ENCODE results near the gene SH3BP5L.

The SH3BP5L gene

GRCh38 chr1:248861616-248862015 lies 35.9 kb upstream of the SH3BP5L start:
- no peak for DNase-seq (ENCODE audit: low spot score)
- H3K23ac ChIP-seq (ENCODE audit: low read depth, low read length, poor library complexity) = no peak overlapping the region
- H3K36me3 ChIP-seq (replicated peaks in 1 of 2; ENCODE audit: control insufficient read depth in 2 of 2, insufficient read depth in 2 of 2, low read length in 2 of 2) = no peaks in the 10 kb centered on the region
- H3K9ac ChIP-seq (ENCODE audit: low read depth, low read length, poor library complexity) = no peak overlapping the region
- no peak overlapping the region for H3K14ac ChIP-seq (ENCODE audit: low read length)
- H4K8ac ChIP-seq (ENCODE audit: low read depth, low read length) = no peak overlapping the region
- H3K9me3 ChIP-seq (replicated peaks in 1 of 2; ENCODE audit: control insufficient read depth in 2 of 2, insufficient read depth in 1 of 2, low read depth in 1 of 2, low read length in 2 of 2) = no peaks in the 10 kb centered on the region
- no peak overlapping the region for H3K4ac ChIP-seq (ENCODE audit: low read length)
- H2BK12ac ChIP-seq (ENCODE audit: low read length) = no peak overlapping the region
- H3K79me1 ChIP-seq (ENCODE audit: low read depth, low read length) = peaks cover 10% of the 10 kb centered on the region
- no peak overlapping the region for H2BK5ac ChIP-seq (ENCODE audit: low read length)
- no peak overlapping the region for H3K4me2 ChIP-seq (ENCODE audit: insufficient read depth, low read length, poor library complexity, severe bottlenecking)
- no peak overlapping the region for H3K4me3 ChIP-seq (ENCODE audit: low read length in 2 of 2)
- H2AK5ac ChIP-seq (ENCODE audit: low read depth, low read length) = no peak overlapping the region
- WGBS, 2 donors (ENCODE audit: extremely low coverage in 2 of 2, insufficient read length in 2 of 2, insufficient replicate concordance in 1 of 2) = no CpG with 5 or more reads among the region's 2 CpGs
- H3K18ac ChIP-seq (ENCODE audit: low read length) = no peak overlapping the region
- no peak overlapping the region for H2BK120ac ChIP-seq (ENCODE audit: low read depth, low read length)
- peaks cover 0 to 45% (median 14%) of the 10 kb centered on the region in 3 experiments for H3K27me3 ChIP-seq (ENCODE audit: control insufficient read depth in 3 of 3, insufficient read depth in 3 of 3, low read depth in 1 of 3, low read length in 3 of 3)
- no peak overlapping the region for H2AFZ ChIP-seq (ENCODE audit: low read length)
- no peak overlapping the region for H4K91ac ChIP-seq (ENCODE audit: low read depth, low read length, poor library complexity)
- H3K27ac ChIP-seq (replicated peaks; ENCODE audit: low read length) = no peak overlapping the region
- no peak overlapping the region for H2BK15ac ChIP-seq (ENCODE audit: low read length)
- H3K4me1 ChIP-seq (ENCODE audit: control insufficient read depth in 2 of 2, insufficient read depth in 1 of 2, low read depth in 1 of 2, low read length in 2 of 2) = peaks cover 15 to 17% of the 10 kb centered on the region in 2 donors

GRCh38 chr1:248860007-248860406 lies 34.3 kb upstream of the SH3BP5L start:
- Histone ChIP-seq H3K14ac (ENCODE audit: low read length) (no peak overlapping the region), H3K9ac (ENCODE audit: low read depth, low read length, poor library complexity) (no peak overlapping the region), H3K23ac (ENCODE audit: low read depth, low read length, poor library complexity) (no peak overlapping the region), H3K4me2 (ENCODE audit: insufficient read depth, low read length, poor library complexity, severe bottlenecking) (no peak overlapping the region), H2BK15ac (ENCODE audit: low read length) (no peak overlapping the region), H3K9me3 (replicated peaks in 1 of 2; ENCODE audit: control insufficient read depth in 2 of 2, insufficient read depth in 1 of 2, low read depth in 1 of 2, low read length in 2 of 2) (no peaks in the 10 kb centered on the region), H3K36me3 (replicated peaks in 1 of 2; ENCODE audit: control insufficient read depth in 2 of 2, insufficient read depth in 2 of 2, low read length in 2 of 2) (peaks cover 8 to 14% of the 10 kb centered on the region in 2 donors), H3K4me1 (ENCODE audit: control insufficient read depth in 2 of 2, insufficient read depth in 1 of 2, low read depth in 1 of 2, low read length in 2 of 2) (peaks cover 15 to 17% of the 10 kb centered on the region in 2 donors), H3K79me1 (ENCODE audit: low read depth, low read length) (peaks cover 10% of the 10 kb centered on the region), H3K18ac (ENCODE audit: low read length) (no peak overlapping the region), H3K4me3 (ENCODE audit: low read length in 2 of 2) (no peak overlapping the region), H3K27ac (replicated peaks; ENCODE audit: low read length) (no peak overlapping the region), H4K91ac (ENCODE audit: low read depth, low read length, poor library complexity) (no peak overlapping the region), H3K27me3 (ENCODE audit: control insufficient read depth in 3 of 3, insufficient read depth in 3 of 3, low read depth in 1 of 3, low read length in 3 of 3) (peaks cover 0 to 37% (median 14%) of the 10 kb centered on the region in 3 experiments), H2BK5ac (ENCODE audit: low read length) (no peak overlapping the region), H4K8ac (ENCODE audit: low read depth, low read length) (no peak overlapping the region), H3K4ac (ENCODE audit: low read length) (no peak overlapping the region), H2BK120ac (ENCODE audit: low read depth, low read length) (no peak overlapping the region), H2BK12ac (ENCODE audit: low read length) (no peak overlapping the region), H2AFZ (ENCODE audit: low read length) (no peak overlapping the region), H2AK5ac (ENCODE audit: low read depth, low read length) (no peak overlapping the region)
- no peak for DNase-seq (ENCODE audit: low spot score)
- whole genome bisulfite sequencing, 2 donors (ENCODE audit: extremely low coverage in 2 of 2, insufficient read length in 2 of 2, insufficient replicate concordance in 1 of 2) = no CpG with 5 or more reads among the region's 4 CpGs

- Histone ChIP-seq H3K36me3 (replicated peaks in 1 of 2; ENCODE audit: control insufficient read depth in 2 of 2, insufficient read depth in 2 of 2, low read length in 2 of 2) (peaks cover 13 to 22% of the 10 kb centered on the region in 2 donors), H2BK12ac (ENCODE audit: low read length) (no peak within 1 kb of the TSS), H2BK15ac (ENCODE audit: low read length) (no peak within 1 kb of the TSS), H4K91ac (ENCODE audit: low read depth, low read length, poor library complexity) (peak within 1 kb of the TSS; percentile 81), H2AFZ (ENCODE audit: low read length) (peak within 1 kb of the TSS; percentile 82), H3K23ac (ENCODE audit: low read depth, low read length, poor library complexity) (peak within 1 kb of the TSS; percentile 90), H4K8ac (ENCODE audit: low read depth, low read length) (no peak within 1 kb of the TSS), H3K18ac (ENCODE audit: low read length) (peak within 1 kb of the TSS; percentile 92), H3K9me3 (replicated peaks in 1 of 2; ENCODE audit: control insufficient read depth in 2 of 2, insufficient read depth in 1 of 2, low read depth in 1 of 2, low read length in 2 of 2) (no peaks in the 10 kb centered on the region), H3K4me2 (ENCODE audit: insufficient read depth, low read length, poor library complexity, severe bottlenecking) (peak within 1 kb of the TSS; percentile 84), H3K27ac (replicated peaks; ENCODE audit: low read length) (peak within 1 kb of the TSS; percentile 76), H3K14ac (ENCODE audit: low read length) (peak within 1 kb of the TSS; percentile 2), H3K4me1 (ENCODE audit: control insufficient read depth in 2 of 2, insufficient read depth in 1 of 2, low read depth in 1 of 2, low read length in 2 of 2) (peaks cover 15 to 17% of the 10 kb centered on the region in 2 donors), H3K4ac (ENCODE audit: low read length) (peak within 1 kb of the TSS; percentile 66), H3K79me1 (ENCODE audit: low read depth, low read length) (peaks cover 10% of the 10 kb centered on the region), H2AK5ac (ENCODE audit: low read depth, low read length) (peak within 1 kb of the TSS; percentile 79), H2BK5ac (ENCODE audit: low read length) (peak within 1 kb of the TSS; percentile 62), H3K9ac (ENCODE audit: low read depth, low read length, poor library complexity) (peak within 1 kb of the TSS; percentile 88), H3K27me3 (ENCODE audit: control insufficient read depth in 3 of 3, insufficient read depth in 3 of 3, low read depth in 1 of 3, low read length in 3 of 3) (peaks cover 0 to 29% (median 14%) of the 10 kb centered on the region in 3 experiments), H2BK120ac (ENCODE audit: low read depth, low read length) (no peak within 1 kb of the TSS), H3K4me3 (ENCODE audit: low read length in 2 of 2) (peak within 1 kb of the TSS; percentile 55 to 88)
- no CpG with 5 or more reads among the region's 62 CpGs for WGBS, 2 donors (ENCODE audit: extremely low coverage in 2 of 2, insufficient read length in 2 of 2, insufficient replicate concordance in 1 of 2)
- peak; percentile 93 for DNase-seq (ENCODE audit: low spot score)
These were observed 33.5 kb upstream of the SH3BP5L start, which contains the start of gene ZNF692 for GRCh38 chr1:248858891-248859889. TSS of gene ZNF692 (minus strand) at chr1:248859085. CDS start at chr1:248858309, 776 bp downstream.

Measured in neuronal stem cell (in vitro differentiated cells).